Activated CD4-positive, CD25-positive, alpha-beta regulatory T cell (primary cell): ENCODE results near the gene ARHGAP19.
"Not testable (repeated sequence)": the region's sequence is repeated elsewhere in the genome, so short reads cannot be mapped to it uniquely, and the experiment has no call there.

Experiments used
- DNase-seq, 4 experiments: peaks; one replicate each; lab custom pipeline; 2025; lab: John Stamatoyannopoulos, UW

ARHGAP19 gene

DNA sequence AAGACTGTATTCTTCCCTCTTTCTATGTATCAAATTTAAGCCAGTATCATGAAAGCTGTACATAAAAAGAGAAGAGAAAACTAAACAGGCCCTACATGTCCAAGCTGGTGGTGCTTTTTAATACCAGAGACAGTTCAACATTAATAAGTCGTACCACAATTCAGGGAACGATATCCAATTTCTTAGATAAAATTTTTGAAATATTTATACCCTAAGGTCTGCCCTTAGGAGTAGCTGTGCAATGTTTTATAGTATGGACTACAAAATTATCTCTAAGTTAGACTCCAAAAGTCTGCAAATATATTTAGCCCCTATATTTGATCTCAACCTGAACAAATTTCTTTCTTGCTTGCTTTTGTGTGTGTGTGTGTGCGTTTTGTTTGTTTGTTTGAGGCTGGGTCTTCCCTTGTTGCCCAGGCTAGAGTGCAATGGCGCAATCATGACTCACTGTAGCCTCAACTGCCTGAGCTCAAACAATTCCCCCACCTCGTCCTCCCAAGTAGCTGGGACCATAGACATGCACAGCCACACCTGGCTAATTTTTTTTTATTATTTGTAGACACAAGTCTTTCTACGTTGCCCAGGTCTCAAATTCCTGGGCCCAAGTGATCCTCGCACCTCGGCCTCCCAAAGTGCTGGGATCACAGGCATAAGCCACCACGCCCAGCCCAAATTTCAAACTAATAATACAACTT lies 13.2 kb downstream of the ARHGAP19 start:
- DNase-seq = no peak

DNA sequence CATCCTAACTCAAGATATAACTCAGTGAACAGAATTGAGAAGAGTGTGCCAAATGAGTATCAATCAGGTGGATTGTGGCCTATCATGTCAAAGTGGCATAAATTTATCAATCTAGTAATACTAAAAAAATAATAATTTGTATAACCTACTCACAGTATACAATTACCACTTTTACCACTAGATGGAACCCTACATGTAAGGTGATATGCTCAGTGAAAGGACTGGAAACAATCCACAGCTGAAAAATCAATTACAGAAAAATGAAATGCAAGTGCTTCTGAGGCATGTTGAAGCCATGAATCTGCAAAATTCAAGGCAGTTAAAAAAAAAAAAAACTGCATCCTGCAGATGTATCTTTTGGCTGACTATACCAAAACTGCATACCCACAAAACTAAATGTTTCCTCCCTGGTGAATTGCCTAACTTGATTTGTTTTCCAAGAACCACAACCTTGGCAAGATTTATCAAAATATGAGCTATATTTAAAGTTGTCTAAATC lies 13.9 kb downstream of the ARHGAP19 start:
- no peak for DNase-seq

DNA sequence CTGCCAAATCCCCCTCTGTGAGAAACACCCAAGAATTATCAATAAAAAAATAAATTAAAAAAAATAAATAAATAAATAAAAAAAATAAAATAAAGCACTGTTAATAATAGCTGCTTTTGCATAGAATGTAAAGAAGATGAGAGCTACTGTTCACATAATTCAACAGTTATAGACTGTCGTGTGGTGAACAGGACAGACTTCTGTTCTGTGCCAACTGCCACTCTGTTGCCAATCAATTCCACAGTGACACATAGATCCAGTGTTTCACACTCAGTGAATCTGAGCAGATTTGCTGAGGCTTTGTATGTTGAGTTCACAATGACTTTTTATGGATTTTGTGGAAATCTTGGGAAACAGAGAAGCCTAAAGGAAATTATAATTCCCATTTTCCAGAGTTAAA lies 14.9 kb downstream of the ARHGAP19 start:
- no peak for DNase-seq

DNA sequence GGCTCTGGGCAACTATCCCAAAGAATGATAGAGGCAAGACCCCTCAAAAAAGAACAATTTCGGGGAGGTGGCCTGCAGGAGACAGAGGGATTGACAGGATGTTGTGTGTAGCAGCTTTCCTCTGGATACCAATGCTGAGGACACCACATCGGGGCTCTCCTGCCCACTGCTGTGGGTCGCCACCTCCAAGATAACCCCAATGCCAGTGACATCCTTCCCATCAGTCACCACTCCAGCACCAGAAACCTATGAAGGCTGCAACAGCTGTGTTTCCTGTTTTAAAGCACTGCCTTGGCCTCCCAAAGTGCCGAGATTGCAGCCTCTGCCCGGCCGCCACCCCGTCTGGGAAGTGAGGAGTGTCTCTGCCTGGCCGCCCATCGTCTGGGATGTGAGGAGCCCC lies 17.6 kb downstream of the ARHGAP19 start:
- DNase-seq = no peak

DNA sequence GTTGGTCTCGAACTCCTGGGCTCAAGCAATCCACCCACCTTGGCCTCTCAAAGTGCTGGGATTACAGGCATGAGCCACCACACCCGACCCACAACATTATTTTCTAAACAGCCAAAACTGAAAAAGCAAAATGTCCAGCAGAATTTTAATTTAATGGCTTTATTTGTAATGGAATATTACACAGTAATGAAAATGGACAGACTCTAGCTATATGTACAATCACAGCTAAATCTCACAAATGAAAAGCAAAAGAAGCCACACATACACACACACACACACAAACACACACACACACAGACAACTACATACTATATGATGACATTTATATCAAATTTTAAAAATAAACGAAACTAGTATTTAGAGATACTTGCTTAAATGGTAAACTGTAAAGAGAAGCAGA lies 18.7 kb downstream of the ARHGAP19 start:
- DNase-seq = no peak

DNA sequence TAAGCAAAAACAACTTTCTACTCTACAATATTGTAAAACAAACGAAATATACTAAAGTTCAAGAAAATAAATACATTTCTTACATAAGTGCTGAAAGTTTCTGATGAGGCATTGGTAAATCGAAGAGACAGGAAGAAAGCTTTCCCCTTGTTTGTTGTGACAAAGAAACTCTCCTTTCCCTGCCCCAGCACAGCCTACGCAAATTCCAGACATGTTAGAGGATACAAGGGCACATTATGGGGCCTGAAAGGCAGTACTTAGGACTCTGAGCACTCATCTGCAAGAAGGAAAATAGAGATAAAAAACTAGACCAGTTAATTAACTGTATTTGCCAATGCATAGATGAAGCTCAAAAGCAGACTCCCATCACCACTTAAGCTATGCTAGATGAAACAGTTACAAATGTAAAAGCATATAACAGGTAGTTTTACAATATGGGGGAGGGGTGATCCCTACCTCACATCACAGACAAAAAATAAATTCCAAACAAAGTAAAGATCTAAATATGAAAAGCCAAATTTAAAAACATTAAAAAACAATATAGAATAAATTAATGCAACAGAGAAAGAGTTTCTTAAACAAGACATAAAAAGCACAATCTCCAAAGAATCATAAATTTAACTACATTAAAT lies 21.8 kb downstream of the ARHGAP19 start:
- no peak for DNase-seq

DNA sequence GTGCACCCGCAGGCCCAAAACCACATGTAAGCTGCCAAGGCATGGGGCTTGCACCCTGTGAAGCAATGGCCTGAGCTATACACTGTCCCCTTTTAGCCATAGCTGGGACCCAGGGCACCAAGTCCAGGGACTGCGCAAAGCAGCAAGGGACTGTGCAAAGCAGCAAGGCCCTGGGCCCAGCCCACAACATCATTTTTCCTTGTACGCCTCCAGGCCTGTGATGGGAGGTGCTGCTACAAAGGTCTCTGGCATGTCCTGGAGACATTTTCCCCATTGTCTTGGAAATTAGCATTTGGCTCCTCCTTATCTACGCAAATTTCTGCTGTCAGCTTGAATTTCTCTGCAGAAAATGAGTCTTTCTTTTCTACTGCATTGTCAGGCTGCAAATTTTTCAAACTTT lies 24.8 kb downstream of the ARHGAP19 start:
- DNase-seq = no peak

DNA sequence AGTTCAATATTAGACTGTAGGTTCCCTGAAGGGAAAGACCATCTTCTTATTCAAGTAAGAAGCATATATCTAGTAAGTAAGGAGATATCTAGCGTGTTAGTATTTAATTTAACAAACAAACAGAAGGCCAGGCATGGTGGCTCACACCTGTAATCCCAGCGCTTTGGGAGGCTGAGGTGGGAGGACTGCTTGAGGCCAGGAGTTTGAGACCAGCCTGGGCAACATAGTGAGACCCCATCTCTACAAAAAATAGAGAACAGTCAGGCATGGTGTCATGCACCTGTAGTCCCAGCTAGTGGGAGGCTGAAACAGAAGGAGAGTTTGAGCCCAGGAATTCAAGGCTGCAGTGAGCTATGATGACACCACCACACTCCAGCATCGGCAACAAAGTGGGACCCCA lies 27.3 kb downstream of the ARHGAP19 start:
- not testable (repeated sequence) for DNase-seq

DNA sequence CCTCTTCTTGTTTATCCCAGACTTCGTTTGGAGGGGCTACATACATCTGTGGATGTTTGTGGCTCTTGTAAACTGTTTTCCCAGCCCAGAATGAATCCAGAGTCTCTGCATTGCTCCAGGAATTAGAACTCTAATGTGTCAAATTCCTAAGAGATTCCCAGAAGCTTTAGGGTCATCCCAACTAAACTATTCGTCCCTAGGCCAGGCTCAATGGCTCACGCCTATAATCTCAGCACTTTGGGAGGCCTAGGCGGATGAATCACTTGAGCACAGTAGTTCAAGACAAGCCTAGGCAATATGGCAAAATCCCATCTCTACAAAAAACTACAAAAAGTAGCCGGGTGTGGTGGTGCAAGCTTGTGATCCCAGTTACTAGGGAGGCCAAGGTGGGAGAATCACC lies 28.5 kb downstream of the ARHGAP19 start:
- no peak for DNase-seq

DNA sequence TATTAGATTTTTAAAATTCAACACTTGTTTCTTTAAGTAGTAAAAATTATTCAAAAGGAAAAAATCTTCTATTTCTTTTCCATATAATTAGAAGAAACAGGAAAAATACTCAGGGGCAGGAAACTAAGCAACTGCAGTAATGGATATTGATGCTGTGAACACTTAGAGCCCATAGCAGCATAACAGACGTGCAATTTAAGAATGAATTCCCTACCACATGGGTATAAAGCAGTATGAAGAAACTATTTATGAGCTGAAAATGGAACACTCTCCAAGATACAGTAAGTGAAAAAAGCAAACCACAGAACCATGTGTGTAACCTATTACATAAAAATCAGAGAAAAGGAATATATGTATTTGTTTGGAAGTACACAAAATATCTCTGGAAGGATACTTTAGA lies 30.8 kb downstream of the ARHGAP19 start:
- no peak for DNase-seq

DNA sequence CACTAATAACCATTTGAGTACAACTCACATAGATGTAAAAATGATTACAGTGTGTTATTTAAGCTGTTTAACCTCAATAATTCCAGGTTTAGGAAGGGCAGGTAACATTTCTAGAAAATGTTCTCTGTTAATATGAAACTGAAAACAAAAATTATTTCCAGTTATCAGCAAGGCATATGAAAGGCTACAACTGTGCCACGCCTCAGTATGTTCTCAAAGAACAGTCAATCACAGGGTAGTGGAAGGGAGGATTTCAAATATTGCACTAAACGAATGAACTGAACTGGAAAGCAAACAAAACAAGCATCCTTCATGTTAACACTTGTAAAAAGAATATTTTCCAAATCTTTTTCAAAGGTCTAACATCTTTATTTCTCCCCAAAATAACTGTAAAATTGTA lies 31.3 kb downstream of the ARHGAP19 start:
- DNase-seq = no peak

DNA sequence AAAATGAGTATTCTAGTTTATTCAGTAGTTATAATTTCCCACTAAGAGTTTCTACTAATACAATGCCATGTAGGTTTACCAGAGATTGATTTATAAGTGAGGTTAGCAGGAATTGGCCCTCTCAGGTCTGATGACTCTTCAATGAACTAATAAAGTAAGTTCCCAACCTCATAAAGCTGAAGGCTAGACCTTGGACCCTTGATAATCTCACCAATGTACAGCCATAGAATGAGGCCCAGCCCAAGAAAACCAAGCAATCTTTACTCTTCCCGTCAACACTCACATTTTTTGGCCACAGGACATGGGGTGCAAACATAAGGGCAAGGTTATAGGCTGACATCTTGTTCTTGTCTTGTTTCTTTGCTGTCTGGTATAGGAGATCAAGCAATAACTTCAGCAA lies 33.3 kb downstream of the ARHGAP19 start:
- DNase-seq = no peak

DNA sequence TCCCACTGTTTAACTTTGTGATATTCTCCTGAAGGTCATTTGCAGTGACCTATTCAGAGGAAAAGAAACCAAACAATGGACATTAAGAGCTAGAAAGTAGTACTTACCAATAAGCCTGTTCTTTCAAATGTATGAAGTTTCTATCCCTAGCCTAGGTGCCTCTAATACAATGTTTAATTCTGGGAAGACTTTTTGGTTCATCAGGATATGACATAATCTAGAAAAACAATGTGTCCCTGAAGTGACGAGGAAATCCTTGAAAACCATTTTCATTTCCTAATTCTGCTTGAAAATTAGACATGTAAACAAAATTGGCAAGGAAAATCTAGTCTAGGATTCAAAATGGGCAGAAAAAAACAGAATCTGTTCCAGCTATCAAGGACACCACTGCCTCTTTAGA lies 36.1 kb downstream of the ARHGAP19 start:
- DNase-seq = no peak

DNA sequence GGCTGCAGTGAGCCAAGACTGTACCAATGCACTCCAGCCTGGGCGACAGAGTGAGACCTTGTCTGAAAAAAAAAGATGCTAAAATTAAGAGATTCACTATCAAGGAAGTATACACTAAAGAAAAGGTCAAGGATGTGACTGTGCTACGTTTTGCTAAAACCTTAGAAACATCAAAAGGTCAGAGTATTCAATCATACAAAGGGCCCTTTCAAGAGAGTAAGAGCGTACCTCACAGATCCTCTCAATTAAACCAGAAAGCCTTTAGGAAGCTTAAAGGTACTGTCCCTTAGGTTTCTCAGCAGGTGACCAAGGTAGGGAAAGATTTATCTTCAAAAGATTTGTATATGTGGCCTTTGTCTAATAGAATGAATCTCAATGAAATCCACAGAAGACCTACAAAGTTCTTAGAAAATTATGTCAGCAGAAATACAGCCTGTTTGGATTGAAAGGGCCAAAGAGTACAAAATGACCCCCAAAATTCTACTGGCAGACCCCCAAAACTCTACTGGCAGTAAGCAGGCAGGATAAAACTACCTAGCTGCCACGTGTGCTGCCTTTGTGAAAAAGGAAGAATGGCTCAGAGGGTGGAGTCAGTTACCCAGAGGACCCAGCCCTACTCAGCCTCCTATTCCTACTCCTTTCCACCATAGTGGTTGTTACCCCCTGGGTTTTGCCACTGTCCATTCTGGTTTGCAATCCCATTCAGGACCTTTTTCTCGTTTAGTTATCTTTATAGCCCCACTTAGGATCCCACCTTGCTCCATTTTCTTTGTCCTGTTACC lies 36.7 kb downstream of the ARHGAP19 start:
- no peak for DNase-seq

DNA sequence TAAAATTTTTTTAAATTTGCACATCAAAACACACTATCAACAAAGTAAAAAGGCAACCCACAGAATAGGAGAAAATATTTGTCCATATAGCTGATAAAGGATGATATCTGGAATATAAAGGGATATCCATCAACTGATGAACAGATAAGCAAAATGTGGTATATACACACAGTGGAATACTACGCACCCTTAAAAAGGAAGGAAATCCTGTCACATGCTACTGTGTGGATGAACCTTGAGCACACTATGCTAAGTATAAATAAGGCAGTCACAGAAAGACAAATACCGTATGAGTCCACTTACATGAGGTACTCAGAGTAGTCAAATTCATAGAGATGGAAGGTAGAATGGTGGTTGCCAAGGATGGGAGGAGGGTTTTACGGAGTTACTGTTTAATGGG lies 37.7 kb downstream of the ARHGAP19 start:
- DNase-seq = no peak

DNA sequence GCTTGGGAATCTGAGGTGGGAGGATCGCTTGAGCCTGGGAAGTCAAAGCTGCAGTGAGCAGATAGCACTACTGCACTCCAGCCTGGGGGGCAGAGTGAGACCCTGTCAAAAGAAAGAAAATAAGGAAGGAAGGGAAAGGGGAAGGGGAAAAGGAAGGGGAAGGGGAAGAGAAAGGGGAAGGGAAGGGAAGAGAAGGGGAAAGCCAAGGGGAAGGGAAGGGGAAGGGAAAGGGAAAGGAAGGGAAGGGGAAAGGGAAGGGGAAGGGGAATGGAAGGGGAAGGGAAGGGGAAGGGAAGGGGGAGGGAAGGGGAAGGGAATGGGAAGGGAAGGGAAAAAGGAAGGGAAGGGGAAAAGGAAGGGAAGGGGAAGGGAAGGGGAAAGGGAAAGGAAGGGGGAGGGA lies 41.5 kb downstream of the ARHGAP19 start:
- no peak for DNase-seq

DNA sequence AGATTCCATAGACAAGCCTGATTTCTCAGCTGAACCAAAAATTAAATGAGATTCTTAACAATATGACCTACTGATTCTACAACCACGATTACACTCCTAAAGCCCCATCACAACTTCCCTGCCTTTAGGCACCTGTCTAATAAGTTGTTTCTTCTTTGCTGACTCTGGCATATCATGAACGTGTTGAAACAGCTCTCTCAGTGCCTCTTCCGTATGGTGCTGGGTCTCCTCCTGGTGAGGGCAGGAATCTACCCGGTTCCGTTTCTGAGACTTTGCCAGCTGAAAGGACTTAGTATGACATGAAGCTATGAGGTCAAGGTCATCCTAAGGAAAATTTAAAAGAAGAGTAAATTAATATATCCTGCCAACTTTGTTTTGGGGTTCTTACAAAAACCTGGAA lies 48.6 kb downstream of the ARHGAP19 start:
- DNase-seq = no peak

DNA sequence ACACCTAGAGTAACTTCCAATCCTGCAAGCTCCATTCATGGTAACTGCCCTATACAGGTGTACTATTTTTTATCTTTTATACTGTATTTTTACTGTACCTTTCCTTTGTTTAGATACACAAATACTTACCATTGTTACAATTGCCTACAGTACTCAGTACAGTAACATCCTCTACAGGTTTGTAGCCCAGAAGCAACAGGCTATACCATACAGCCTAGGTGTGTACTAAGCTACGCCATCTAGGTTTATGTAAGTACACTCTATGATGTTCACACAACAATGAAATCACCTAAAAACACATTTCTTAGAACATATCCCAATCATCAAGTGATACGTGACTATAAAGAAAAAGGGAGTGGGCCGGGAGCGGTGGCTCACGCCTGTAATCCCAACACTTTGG lies 53.6 kb downstream of the ARHGAP19 start:
- no peak for DNase-seq

DNA sequence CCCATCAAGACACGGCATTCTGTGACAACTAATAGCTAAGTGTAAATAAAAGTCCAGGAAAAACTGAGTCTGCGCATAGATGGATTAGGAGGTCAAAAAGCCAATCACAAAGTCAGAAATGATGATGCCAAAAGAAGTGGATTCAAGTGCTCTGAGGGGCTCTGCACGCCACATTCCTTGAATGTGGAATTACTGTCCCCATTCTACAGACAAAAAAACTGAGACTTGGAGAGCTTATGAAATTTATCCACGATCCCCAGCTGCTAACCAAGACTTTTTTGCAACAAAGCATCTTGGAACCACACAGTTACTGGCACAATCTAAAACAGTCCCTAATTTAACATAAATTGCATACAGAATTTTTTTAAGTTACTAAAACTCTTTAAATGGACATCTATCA lies 57.1 kb downstream of the ARHGAP19 start:
- no peak for DNase-seq

DNA sequence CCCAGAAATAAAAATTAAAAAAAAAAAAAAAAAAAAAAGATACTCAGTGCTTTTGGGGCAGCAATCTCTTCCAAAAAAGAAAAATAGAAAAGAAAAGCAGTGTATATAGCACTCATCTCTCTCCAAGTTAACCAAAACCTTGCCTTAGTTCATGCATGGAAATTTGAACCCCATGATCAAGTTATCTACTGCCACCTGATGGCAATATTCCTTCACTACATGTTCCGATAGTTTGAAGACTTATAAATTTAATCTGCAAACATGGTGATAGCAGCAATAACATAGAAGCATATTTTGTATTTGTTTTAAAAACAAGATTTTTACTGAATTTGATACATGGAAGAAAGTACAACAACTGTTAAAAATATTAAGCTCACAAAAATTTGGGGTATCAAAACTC lies 58.0 kb downstream of the ARHGAP19 start:
- DNase-seq = no peak

DNA sequence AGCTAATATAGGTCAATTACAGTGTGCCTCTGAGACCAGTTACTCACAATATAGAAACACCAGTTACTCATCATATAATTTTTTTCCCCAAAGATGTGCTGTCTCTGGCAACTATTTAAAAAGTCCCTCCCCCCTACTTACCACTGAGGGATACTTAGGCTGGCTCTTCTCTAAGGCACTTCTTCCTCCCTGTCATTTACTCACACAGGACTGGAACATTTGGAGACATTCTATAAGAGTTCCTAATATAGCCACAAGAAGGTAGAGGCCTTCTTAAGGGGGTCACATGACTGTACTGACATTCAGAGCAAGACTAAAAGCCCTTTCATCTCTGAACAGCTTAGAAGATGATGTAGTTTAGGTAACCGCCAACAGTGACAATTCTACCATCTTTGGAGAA lies 62.3 kb downstream of the ARHGAP19 start:
- DNase-seq = no peak

DNA sequence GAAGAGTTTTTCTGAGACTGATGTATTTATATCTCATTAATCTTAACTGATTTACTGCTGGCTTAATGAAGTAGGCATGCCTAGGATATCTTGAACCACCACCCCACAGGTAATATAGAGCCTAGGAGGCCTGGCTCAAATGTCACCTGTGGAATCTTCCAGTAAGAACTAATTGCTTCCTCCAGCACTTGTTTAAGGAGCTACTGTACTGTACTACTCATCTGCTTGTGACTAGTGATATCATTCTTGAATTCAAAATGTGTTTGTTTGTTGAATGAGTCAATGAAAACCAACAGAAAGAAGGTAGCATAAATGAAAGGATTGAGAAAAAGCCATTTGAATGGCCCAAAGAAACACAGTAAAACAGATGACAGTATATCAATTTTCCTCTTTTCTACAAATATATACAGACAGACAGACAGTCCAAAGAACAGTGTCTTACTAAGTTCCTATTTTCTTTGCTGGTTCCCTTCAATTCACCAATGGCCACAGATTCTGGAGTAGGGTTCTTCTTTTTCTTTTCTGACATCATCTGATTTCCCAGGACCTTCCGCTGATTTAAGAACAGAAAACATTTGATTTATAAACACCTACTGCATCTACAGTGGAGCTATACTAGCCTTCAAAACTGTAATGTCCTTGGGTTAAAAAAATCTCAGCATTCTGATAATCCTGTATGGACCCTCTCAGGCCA lies 63.0 kb downstream of the ARHGAP19 start:
- no peak for DNase-seq

DNA sequence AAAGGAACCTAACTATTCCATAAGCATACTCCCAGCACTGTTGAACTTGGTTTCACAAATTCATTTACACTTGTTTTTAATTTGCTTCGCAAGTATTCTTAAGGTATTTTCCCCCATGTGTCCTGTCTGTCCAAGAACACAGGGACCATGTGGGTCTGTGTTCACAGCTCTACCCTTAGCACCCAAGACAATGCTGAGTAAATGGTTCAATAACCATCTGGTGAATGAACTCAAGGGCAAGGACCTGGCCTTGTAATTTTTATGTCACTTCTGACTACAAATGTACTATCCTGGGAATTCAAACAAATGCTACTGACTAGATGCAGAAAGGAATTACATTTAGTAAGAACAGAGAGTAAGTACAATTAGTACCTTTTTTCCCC lies 63.7 kb downstream of the ARHGAP19 start:
- DNase-seq = no peak
